Uterus (tissue), 4 donors: ENCODE data around the gene MRPL14. TPM values are rescaled to one million over a fixed set of nuclear protein-coding genes. Genes with fewer than 3 reads are reported as not detected.

ENCODE experiments used
- DNase-seq, 2 donors: peaks; one replicate each; pipeline ENCODE4 v3.0.0-alpha.2; 2019 to 2020
- H3K27ac ChIP-seq, 2 donors: fragments of 200-600 bp; sonication (generic); 1 replicate in 1 of 2; 2 replicates in 1 of 2; pipeline ENCODE4 v1.5.1; 2016 to 2018
- H3K27me3 ChIP-seq, 2 donors: fragments of 200-600 bp; sonication (generic); one replicate each; pipeline ENCODE4 v1.5.1; 2018 to 2019; ENCODE audit warnings: control low read depth in 1 of 2
- H3K36me3 ChIP-seq, 2 donors: fragments of 200-600 bp; sonication (generic); one replicate each; pipeline ENCODE4 v1.5.1; 2019; ENCODE audit warnings: control low read depth in 1 of 2
- H3K4me1 ChIP-seq, 2 donors: fragments of 200-600 bp; sonication (generic); one replicate each; pipeline ENCODE4 v1.5.1; 2018 to 2019; ENCODE audit warnings: control low read depth in 1 of 2
- H3K4me3 ChIP-seq, 2 donors: fragments of 200-600 bp; sonication (generic); 1 replicate in 1 of 2; 2 replicates in 1 of 2; pipeline ENCODE4 v1.5.1; 2018 to 2019; ENCODE audit warnings: mild to moderate bottlenecking in 1 of 2
- H3K9me3 ChIP-seq, 2 donors: fragments of 200-600 bp; sonication (generic); one replicate each; pipeline ENCODE4 v1.5.1; 2019; ENCODE audit warnings: control low read depth in 1 of 2
- CTCF ChIP-seq, 4 experiments: fragments of 200-600 bp in 2 of 4; fragments of 450-650 bp in 2 of 4; sonication (generic) in 2 of 4; IDR thresholded peaks; one replicate each; pipeline ENCODE4 v1.5.1; 2016 to 2019; ENCODE audit warnings: antibody characterized with exemption in 4 of 4, mild to moderate bottlenecking in 2 of 4, moderate library complexity in 1 of 4
- POLR2A ChIP-seq, 2 donors: fragments of 450-650 bp; IDR thresholded peaks; one replicate each; pipeline ENCODE4 v1.6.1; 2016; ENCODE audit warnings: antibody characterized with exemption in 2 of 2, mild to moderate bottlenecking in 1 of 2, moderate library complexity in 1 of 2
- intact Hi-C: fragments of 100-400 bp; cut with DNase I; formaldehyde crosslinking; loops from one replicate; pipeline ENCODE4 v1.15.1; 2023; ENCODE audit warnings: low total_unique reads
- total RNA-seq, 4 donors: library from RNA; depleted of rRNA in 3 of 4; stranded (reverse); fragments of >200 nt in 3 of 4; gene quantifications; one replicate each; pipeline versions ENCODE4 v1.1.0 to v1.2.4, GENCODE V29; 2014 to 2023
- donor health status: DM: yes; HTN: yes; CAD: no.

MRPL14 gene
- total RNA-seq, 4 donors from 2014 or later, result 19.5 to 39.1 (median 33.6) TPM

DNA sequence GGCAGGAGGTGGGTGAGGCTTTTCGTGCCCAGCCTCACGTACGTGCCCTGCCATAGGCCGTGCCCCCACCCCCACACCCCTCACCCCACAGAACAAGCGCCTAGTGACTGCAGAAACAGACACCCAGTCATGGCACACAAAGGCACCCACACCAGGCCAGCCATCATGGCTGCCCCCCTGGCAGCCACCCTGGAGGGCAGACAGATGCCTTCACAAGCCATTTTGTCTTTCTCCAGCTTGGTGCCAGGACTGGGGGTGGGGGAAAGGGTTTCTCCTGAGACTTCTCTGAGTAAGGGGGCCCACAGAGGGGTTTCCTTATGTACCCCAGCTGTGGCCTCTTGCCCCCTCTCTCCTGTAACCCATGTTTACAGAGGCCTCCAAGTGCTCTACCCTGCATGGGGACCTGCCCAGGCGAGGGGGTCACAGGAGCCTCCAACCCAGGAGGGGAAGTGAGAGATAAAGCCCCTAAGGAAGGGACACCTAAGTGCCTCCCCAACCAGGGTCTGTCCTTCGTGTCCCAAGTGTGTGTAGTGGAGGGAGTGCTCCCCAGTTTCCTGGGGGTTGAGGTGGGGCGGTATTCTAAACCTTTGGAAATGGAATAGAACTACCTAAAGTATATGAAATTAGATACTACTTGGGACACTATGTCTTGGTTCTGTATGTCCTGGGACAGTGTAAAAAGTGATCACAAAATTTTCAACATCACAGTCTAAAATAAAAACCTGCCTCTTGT is 49.9 kb downstream of the MRPL14 start:
- peaks cover 14 to 16% of the 10 kb centered on the region in 2 donors for H3K4me1 ChIP-seq
- H3K36me3 ChIP-seq, result no peaks in the 10 kb centered on the region
- no peak overlapping the region for H3K4me3 ChIP-seq
- TF ChIP-seq POLR2A (IDR thresholded peaks at IDR 0.05) (no peak), CTCF (IDR thresholded peaks at IDR 0.05) (no peak)
- intact Hi-C loops, result no loop called here
- no peaks in the 10 kb centered on the region for H3K9me3 ChIP-seq
- H3K27ac ChIP-seq, result no peak overlapping the region
- no peak for DNase-seq
- no peaks in the 10 kb centered on the region for H3K27me3 ChIP-seq

DNA sequence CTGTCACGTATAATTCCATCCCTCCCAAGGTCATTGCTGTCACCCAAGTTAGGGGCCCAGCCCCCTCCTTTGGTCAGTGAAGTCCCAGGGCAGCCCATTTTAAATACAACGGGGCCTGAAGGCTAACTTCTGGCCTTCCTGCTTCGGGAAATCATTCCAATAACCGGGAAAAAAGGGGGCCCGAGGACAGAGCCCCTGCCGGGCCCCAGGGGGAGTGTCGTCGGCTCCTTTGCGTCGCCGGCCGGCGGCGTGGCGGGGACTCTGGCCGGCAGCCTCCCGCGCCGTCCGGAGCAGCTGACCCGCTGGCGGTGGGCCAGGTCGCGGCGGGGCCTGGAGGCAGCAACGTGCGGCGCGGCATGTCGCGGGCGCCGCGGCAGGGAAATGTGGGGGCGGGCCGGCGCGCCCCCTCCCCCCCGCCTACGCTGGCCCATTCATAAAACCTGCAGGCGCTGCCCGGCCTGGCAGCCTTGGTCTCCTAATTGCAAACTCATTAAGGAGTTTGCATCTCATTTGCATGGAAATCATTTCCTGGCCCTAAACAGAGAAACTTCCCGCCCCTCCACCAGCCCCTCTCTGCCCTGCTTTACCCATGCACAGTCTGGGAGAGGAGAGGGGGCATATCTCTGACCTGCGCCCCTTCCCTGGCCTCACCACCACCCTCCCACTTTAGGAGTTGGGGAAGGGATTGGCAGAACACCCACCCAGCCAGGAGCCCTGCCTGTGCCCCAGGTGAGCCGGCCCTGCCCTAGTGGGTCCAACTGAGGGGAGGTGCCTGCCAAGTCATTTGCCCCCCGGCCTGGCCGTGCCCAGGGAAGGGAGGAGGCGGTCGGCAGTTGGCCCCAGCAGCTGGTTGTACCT is 50.7 kb downstream of the MRPL14 start:
- Histone ChIP-seq H3K27ac (peak overlapping the region; percentile 81 to 92), H3K36me3 (no peaks in the 10 kb centered on the region), H3K4me3 (no peak overlapping the region), H3K4me1 (peaks cover 14 to 16% of the 10 kb centered on the region in 2 donors), H3K27me3 (no peaks in the 10 kb centered on the region), H3K9me3 (no peaks in the 10 kb centered on the region)
- intact Hi-C loops, result no loop called here
- TF ChIP-seq POLR2A (IDR thresholded peaks at IDR 0.05) (no peak), CTCF (IDR thresholded peaks at IDR 0.05) (peak in 2 of 4 experiments; percentile 2 to 16)
- DNase-seq, result peak in 1 of 2 donors; percentile 52

GRCh38 chr6:44075647-44076355 is 51.5 kb downstream of the MRPL14 start:
- Histone ChIP-seq H3K27ac (peak overlapping the region; percentile 81 to 92), H3K4me3 (no peak overlapping the region), H3K4me1 (peaks cover 14 to 16% of the 10 kb centered on the region in 2 donors), H3K27me3 (no peaks in the 10 kb centered on the region), H3K9me3 (no peaks in the 10 kb centered on the region), H3K36me3 (no peaks in the 10 kb centered on the region)
- intact Hi-C loops, result loop anchor here (2.0 kb wide), 1 partner anchor 305 kb away; the partner anchor contains the start of gene VEGFA
- TF ChIP-seq CTCF (IDR thresholded peaks at IDR 0.05) (no peak), POLR2A (IDR thresholded peaks at IDR 0.05) (no peak)
- DNase-seq, result no peak

DNA sequence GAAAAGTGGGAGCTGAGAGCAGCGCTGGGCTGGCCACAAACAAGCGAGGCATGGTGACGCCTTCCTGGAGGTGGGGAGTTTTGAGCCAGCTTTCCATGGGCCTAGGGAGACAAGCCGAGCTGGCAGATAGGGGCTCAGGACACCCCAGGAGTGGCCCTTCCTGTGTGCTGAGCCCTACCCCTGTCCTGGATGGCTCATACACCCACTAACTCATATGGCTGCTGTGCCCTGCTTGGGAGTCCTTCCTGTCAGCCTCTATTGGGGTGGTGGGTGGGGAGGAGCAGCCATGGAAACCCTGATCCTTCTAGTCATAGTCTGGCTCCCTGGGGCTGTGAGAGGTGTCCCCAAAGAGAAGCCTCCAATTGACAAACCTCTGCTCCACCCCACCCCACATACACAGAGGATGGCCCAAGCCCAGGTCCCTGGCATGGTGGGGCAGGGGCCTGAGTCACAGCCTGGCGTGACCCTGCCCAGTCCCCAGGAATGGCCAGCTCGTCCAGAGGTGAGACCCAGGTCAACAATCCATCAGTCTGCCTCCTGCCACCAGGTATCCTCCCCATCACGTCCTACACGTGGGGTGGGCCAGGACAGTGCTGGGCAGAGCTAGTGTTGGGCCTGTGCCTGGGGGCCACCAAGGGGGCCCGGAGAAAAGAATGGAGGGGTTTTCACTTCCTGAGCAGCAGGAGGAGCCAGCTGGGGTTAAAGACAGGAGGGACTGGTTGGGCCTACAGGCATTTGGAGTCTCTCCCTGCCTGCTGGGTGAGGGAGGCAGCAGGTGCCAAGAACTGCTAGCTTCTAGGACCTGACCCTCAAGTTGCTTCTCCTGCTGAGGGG is 52.2 kb downstream of the MRPL14 start:
- intact Hi-C loops, result loop anchor here (2.0 kb wide), 1 partner anchor 304 kb away; the partner anchor contains the start of gene VEGFA
- Histone ChIP-seq H3K4me3 (no peak overlapping the region), H3K36me3 (no peaks in the 10 kb centered on the region), H3K27ac (peak overlapping the region; percentile 81 to 92), H3K27me3 (no peaks in the 10 kb centered on the region), H3K9me3 (no peaks in the 10 kb centered on the region), H3K4me1 (peaks cover 14 to 16% of the 10 kb centered on the region in 2 donors)
- DNase-seq, result no peak
- TF ChIP-seq POLR2A (IDR thresholded peaks at IDR 0.05) (no peak), CTCF (IDR thresholded peaks at IDR 0.05) (no peak)
